Left ventricle myocardium inferior (tissue), 1 donor: ENCODE data around the gene PPP1R13L. TPM values are rescaled to one million over a fixed set of nuclear protein-coding genes. Genes with fewer than 3 reads are reported as not detected.

ENCODE experiments used
- DNase-seq: peaks from one replicate; pipeline ENCODE4 v3.0.0-alpha.2; 2020
- H3K27ac ChIP-seq: fragments of 200-600 bp; replicated peaks from 2 replicates; pipeline ENCODE4 v1.8.0; 2021
- H3K27me3 ChIP-seq: fragments of 200-600 bp; 2 replicates; pipeline ENCODE4 v1.8.0; 2021; ENCODE audit warnings: low read depth
- H3K36me3 ChIP-seq: fragments of 200-600 bp; 2 replicates; pipeline ENCODE4 v1.8.0; 2021
- H3K4me1 ChIP-seq: fragments of 200-600 bp; 2 replicates; pipeline ENCODE4 v1.8.0; 2021
- H3K4me3 ChIP-seq: fragments of 200-600 bp; 2 replicates; pipeline ENCODE4 v1.8.0; 2021; ENCODE audit warnings: mild to moderate bottlenecking, moderate library complexity
- H3K9me3 ChIP-seq: fragments of 200-600 bp; replicated peaks from 2 replicates; pipeline ENCODE4 v1.8.0; 2021
- CTCF ChIP-seq: fragments of 200-600 bp; IDR thresholded peaks from 2 replicates; pipeline ENCODE4 v1.8.0; 2021; ENCODE audit warnings: antibody characterized with exemption, mild to moderate bottlenecking, borderline replicate concordance
- intact Hi-C: fragments of 100-400 bp; cut with micrococcal nuclease; formaldehyde crosslinking; loops from one replicate; pipeline ENCODE4 v1.11.0; 2022
- total RNA-seq: library from RNA; stranded (reverse); fragmentation: NEBNext Ultra II Directional; extraction: Animal tissue kit (Norgen Biotek cat#: 25700); gene quantifications from one replicate; pipeline ENCODE4 v1.2.1, GENCODE V29; 2021
- donor health status: DM: no; HTN: yes; CAD: no; lungs with severe emphysema.

The PPP1R13L gene
- total RNA-seq, 1 donor from 2014 or later = 207 TPM

- H3K36me3 ChIP-seq = peaks cover 15% of the 10 kb centered on the region
- H3K4me3 ChIP-seq = no peak overlapping the region
- no peaks in the 10 kb centered on the region for H3K9me3 ChIP-seq
- H3K4me1 ChIP-seq = no peaks in the 10 kb centered on the region
- intact Hi-C loops = no loop called here
- peaks cover 39% of the 10 kb centered on the region for H3K27me3 ChIP-seq
- TF ChIP-seq CTCF = no peak
- H3K27ac ChIP-seq = no peak overlapping the region
- DNase-seq = no peak
These were observed 56.3 kb downstream of the PPP1R13L start for GRCh38 chr19:45348367-45349125.

DNA sequence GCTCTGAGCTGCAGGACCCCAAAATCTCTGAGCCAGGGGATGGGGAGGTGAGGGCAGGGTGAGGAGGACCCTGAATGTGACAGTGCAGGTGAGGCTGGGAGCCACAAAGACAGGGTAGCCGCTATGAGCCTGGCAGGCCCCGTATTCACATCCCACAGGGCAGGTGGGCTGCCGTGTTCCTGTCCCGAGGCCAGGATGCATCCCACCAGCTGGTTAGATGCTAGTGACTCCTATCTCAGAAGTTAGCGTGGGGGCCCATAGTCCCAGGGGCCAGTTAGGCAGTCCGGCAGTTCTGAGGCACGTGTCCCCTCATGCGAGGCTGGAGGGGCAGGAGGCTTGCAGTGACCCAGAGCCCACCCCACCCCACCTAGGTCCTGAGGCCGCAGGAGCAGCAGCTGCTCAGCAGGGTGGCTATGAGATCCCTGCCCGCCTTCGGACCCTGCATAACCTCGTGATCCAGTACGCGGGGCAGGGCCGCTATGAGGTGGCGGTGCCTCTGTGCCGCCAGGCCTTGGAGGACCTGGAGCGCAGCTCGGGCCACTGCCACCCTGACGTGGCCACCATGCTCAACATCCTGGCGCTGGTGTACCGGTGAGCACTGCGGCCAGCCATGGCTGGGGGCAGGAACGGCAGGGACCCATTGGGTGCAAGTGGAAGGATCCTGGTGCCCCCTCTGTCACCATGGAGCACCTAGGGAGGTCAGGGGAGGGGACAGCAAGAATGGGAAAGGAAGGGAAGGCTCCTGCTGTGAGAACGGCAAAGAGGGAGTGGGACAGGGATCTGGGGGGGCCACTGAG lies 57.1 kb downstream of the PPP1R13L start:
- peaks cover 8% of the 10 kb centered on the region for H3K36me3 ChIP-seq
- H3K27ac ChIP-seq = no peak overlapping the region
- no peak overlapping the region for H3K4me3 ChIP-seq
- no peak for DNase-seq
- no peaks in the 10 kb centered on the region for H3K4me1 ChIP-seq
- no peaks in the 10 kb centered on the region for H3K9me3 ChIP-seq
- peaks cover 43% of the 10 kb centered on the region for H3K27me3 ChIP-seq
- intact Hi-C loops = no loop called here
- no peak for TF ChIP-seq CTCF

DNA sequence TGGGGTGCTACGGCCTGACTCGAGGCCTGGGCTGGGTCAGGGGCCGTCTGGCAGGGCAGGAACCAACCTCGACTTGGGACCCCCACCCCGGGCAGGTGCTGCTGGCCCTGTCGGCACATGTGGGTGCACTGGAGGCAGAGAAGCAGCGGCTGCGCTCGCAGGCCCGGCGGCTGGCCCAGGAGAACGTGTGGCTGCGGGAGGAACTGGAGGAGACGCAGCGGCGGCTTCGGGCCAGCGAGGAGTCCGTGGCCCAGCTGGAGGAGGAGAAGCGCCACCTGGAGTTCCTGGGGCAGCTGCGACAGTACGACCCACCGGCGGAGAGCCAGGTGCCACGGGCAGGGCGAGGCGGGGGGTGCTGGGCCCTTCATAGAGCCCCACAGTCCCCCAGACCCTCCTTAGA lies 58.4 kb downstream of the PPP1R13L start:
- no peaks in the 10 kb centered on the region for H3K4me1 ChIP-seq
- intact Hi-C loops = no loop called here
- TF ChIP-seq CTCF = no peak
- H3K36me3 ChIP-seq = no peaks in the 10 kb centered on the region
- H3K9me3 ChIP-seq = no peaks in the 10 kb centered on the region
- peaks cover 45% of the 10 kb centered on the region for H3K27me3 ChIP-seq
- H3K4me3 ChIP-seq = no peak overlapping the region
- H3K27ac ChIP-seq = no peak overlapping the region
- DNase-seq = no peak

- no peak for TF ChIP-seq CTCF
- peaks cover 54% of the 10 kb centered on the region for H3K27me3 ChIP-seq
- no peaks in the 10 kb centered on the region for H3K36me3 ChIP-seq
- no peaks in the 10 kb centered on the region for H3K9me3 ChIP-seq
- no peak overlapping the region for H3K4me3 ChIP-seq
- no peak overlapping the region for H3K27ac ChIP-seq
- DNase-seq = no peak
- intact Hi-C loops = no loop called here
- H3K4me1 ChIP-seq = peaks cover 4% of the 10 kb centered on the region
These were observed 59.4 kb downstream of the PPP1R13L start for GRCh38 chr19:45345506-45345860.

DNA sequence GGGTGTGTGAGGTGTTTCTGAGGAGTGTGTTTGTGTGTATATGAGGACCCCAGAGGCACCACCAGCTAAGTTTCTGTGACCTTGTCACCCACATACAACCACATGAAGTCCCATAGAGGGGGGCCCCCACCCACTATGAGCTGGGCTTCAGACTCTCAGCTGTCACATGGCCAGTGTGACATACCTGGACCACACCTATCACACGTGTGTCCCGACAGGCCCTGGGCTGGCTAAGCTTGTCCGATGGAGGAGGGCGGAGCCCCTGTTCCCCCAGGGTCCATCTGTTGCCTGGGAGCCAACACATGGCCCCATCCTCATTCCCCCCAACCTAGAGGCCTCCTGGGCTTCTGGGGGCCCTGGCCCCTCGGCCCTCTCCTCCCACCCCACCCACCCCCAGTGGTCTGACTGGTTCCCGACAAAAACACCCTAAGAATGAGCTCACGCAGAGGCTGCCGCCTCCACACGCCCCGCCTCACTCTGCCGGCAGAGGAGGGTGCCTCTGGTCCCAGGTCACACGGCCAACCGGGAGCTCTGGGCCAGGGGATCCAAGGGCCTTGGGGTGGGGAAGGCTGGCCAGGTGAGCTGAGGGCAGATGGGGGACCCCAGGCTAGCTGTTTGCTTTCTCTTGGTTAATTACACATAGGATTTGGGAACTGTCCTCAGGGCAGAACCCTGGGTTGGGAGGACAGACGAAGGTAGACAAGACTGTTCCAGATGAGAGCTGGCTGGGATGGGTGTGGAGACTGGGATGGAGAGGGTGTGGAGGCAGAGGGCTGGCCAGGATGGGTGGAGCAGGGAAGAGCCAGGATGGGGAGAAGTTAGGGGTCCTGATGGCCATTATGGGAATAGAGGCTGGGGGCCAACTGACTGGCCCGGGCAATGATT lies 60.0 kb downstream of the PPP1R13L start:
- no peak for TF ChIP-seq CTCF
- no peak overlapping the region for H3K27ac ChIP-seq
- H3K4me3 ChIP-seq = no peak overlapping the region
- no peaks in the 10 kb centered on the region for H3K9me3 ChIP-seq
- intact Hi-C loops = no loop called here
- peaks cover 7% of the 10 kb centered on the region for H3K4me1 ChIP-seq
- H3K27me3 ChIP-seq = peaks cover 60% of the 10 kb centered on the region
- no peak for DNase-seq
- no peaks in the 10 kb centered on the region for H3K36me3 ChIP-seq
